Measurements from ENCODE around the gene EDEM1. TPM values are rescaled to one million over a fixed set of nuclear protein-coding genes. Genes with fewer than 3 reads are reported as not detected.

EDEM1 gene
- total RNA-seq, 6 experiments from 2014 or later: 40.6 to 92.7 (median 83.2) TPM

DNA sequence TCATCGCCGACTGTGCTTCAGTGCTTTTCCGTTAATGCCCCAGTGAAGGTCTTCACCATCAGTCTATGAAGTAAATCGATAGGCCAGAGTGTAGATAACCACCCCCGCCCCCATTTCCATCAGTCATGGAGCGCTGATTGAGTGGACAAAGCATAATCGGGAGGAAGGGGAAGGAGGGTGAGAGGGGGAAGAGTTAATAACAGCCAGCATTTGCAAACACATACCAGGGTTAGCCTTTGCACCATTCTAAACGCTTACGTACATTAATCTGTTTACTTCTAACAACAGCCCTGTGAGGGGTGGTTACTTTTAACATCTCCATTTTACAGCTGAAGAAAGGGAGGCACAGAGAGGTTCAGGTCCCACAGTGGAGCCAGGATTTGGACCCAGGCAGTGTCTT lies 26.8 kb downstream of the EDEM1 start:
- H3K4me1 ChIP-seq: peaks cover 0 to 21% (median 9%) of the 10 kb centered on the region in 4 donors
- H3K27me3 ChIP-seq: no peaks in the 10 kb centered on the region
- intact Hi-C loops (cut with DNase I): no loop called here
- ATAC-seq: no peak
- peaks cover 12 to 90% (median 45%) of the 10 kb centered on the region in 4 donors for H3K36me3 ChIP-seq
- TF ChIP-seq POLR2A (IDR thresholded peaks at IDR 0.05): no peak
- TF ChIP-seq, protein P1, sequence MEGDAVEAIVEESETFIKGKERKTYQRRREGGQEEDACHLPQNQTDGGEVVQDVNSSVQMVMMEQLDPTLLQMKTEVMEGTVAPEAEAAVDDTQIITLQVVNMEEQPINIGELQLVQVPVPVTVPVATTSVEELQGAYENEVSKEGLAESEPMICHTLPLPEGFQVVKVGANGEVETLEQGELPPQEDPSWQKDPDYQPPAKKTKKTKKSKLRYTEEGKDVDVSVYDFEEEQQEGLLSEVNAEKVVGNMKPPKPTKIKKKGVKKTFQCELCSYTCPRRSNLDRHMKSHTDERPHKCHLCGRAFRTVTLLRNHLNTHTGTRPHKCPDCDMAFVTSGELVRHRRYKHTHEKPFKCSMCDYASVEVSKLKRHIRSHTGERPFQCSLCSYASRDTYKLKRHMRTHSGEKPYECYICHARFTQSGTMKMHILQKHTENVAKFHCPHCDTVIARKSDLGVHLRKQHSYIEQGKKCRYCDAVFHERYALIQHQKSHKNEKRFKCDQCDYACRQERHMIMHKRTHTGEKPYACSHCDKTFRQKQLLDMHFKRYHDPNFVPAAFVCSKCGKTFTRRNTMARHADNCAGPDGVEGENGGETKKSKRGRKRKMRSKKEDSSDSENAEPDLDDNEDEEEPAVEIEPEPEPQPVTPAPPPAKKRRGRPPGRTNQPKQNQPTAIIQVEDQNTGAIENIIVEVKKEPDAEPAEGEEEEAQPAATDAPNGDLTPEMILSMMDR (IDR thresholded peaks at IDR 0.05): no peak
- 39% methylated on average over 5 of the region's 9 CpGs for WGBS (ENCODE audit: insufficient coverage, low coverage, low lambda C conversion rate, missing lambda C conversion rate)
- no peaks in the 10 kb centered on the region for H3K9me3 ChIP-seq
- no peak overlapping the region for H3K4me3 ChIP-seq
- DNase-seq: no peak
- H3K27ac ChIP-seq: no peak overlapping the region

DNA sequence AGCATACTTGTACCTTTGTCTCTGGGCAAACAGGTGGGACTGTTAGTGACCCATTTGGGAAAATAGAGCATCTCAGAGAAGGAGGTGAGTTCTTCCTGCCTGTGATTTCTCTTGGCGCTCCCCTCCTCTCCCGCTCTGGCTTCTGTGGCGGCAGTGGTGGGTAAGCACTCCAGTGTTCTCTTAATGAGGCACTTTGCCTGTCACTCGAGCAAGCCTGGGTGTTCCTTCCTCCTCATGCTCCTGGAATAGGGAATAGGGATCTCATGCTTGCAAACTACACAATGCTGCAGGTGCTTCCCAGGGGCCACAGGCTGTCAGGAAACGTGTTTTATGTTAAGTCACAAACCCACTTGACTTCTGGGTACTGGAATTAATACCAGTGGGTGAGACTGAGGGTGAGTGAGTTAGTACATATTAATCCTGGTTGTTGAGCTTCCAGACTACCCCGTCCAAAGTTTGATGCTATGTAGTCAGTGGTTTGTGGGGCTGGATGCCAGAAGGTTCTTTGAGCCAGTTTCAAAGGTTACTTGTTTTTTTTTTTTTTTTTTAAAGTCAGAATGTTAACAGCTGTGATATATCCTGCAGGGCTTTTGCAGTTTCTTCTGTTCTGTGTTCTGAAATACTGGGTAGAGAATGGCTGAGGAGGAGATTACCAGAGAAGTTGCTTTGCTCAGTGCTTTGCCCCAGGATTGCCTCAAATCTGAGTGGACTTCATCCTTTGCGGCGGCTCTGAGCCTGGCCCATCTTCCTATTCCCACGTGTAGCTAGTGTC lies 30.5 kb downstream of the EDEM1 start:
- intact Hi-C loops (cut with DNase I): no loop called here
- peak in 1 of 3 donors; percentile 65 for DNase-seq
- Histone ChIP-seq H3K27me3 (no peaks in the 10 kb centered on the region), H3K36me3 (peaks cover 4 to 55% (median 30%) of the 10 kb centered on the region in 4 donors), H3K4me1 (peaks cover 0 to 21% (median 9%) of the 10 kb centered on the region in 4 donors), H3K9me3 (no peaks in the 10 kb centered on the region), H3K4me3 (no peak overlapping the region), H3K27ac (peak overlapping the region in 1 of 3 donors; percentile 49)
- no peak for TF ChIP-seq POLR2A (IDR thresholded peaks at IDR 0.05)
- TF ChIP-seq, protein P1 (IDR thresholded peaks at IDR 0.05): no peak
- peak; percentile 68 to 88 (median 83) for ATAC-seq
- 54% methylated on average over 9 of the region's 9 CpGs for WGBS (ENCODE audit: insufficient coverage, low coverage, low lambda C conversion rate, missing lambda C conversion rate)

DNA sequence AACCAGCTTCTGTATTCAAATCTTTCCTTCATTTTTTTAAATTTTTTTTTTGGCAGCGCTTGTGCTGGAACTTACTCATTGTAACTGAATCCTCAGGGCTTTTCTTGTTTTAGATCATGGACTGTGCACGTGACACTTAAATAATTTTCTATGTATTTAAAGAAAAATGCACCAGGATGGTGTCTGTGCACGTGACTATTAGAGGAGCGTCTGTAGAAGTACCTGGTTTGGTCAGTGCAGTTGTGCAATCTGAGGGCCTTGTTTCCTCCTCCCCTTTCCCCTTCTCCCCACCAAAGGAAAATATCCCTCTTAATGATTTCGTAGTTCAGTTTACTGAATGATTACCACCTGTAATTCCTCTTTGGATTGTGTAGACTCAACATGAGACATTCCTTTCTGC lies 31.3 kb downstream of the EDEM1 start:
- intact Hi-C loops (cut with DNase I): no loop called here
- ATAC-seq: no peak
- WGBS (ENCODE audit: insufficient coverage, low coverage, low lambda C conversion rate, missing lambda C conversion rate): 61% methylated on average over 4 of the region's 5 CpGs
- Histone ChIP-seq H3K4me1 (peaks cover 0 to 21% (median 9%) of the 10 kb centered on the region in 4 donors), H3K27ac (no peak overlapping the region), H3K36me3 (peaks cover 2 to 47% (median 23%) of the 10 kb centered on the region in 4 donors), H3K27me3 (no peaks in the 10 kb centered on the region), H3K4me3 (no peak overlapping the region), H3K9me3 (no peaks in the 10 kb centered on the region)
- TF ChIP-seq, protein P1 (IDR thresholded peaks at IDR 0.05): no peak
- no peak for TF ChIP-seq POLR2A (IDR thresholded peaks at IDR 0.05)
- no peak for DNase-seq

DNA sequence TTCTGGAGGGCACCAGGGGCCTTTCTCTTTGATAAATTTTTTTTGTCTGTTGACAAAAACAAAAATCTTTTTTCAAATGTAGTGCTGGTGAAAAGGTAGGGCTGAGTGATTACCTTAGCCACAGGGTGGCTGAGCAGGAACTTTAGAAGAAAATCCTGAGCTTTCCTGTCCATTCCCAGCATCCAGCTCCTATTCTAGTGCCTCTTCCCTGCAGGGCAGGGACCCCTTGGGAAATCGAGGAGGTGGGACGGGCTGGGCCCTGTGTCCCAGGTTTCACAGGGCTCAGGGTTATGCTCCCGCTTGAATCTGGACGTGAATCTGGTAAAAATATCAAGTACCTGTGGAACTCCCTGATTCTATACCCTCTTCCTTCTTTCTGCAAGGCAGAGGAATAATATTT lies 31.7 kb downstream of the EDEM1 start:
- H3K36me3 ChIP-seq: peaks cover 0 to 43% (median 21%) of the 10 kb centered on the region in 4 donors
- intact Hi-C loops (cut with DNase I): no loop called here
- TF ChIP-seq POLR2A (IDR thresholded peaks at IDR 0.05): no peak
- TF ChIP-seq, protein P1 (IDR thresholded peaks at IDR 0.05): no peak
- H3K4me3 ChIP-seq: no peak overlapping the region
- no peak for ATAC-seq
- WGBS (ENCODE audit: insufficient coverage, low coverage, low lambda C conversion rate, missing lambda C conversion rate): 86% methylated on average over 2 of the region's 4 CpGs
- H3K27me3 ChIP-seq: no peaks in the 10 kb centered on the region
- no peaks in the 10 kb centered on the region for H3K9me3 ChIP-seq
- no peak overlapping the region for H3K27ac ChIP-seq
- H3K4me1 ChIP-seq: peaks cover 0 to 21% (median 9%) of the 10 kb centered on the region in 4 donors
- DNase-seq: no peak

Measured in right lobe of liver (tissue), 6 donors.